Pons (tissue), 1 donor: Measurements from ENCODE around the gene CPA2.

Experiments used
- DNase-seq: peaks from one replicate; pipeline ENCODE4 v3.0.0-alpha.2; 2016; ENCODE audit warnings: low spot score

CPA2 gene

GRCh38 chr7:130279906-130280305 is 13.2 kb downstream of the CPA2 start:
- DNase-seq: no peak

GRCh38 chr7:130281260-130281659 is 14.6 kb downstream of the CPA2 start:
- no peak for DNase-seq

- DNase-seq: no peak
These were observed 20.2 kb downstream of the CPA2 start for GRCh38 chr7:130286881-130287280.

- DNase-seq: no peak
These were observed 21.5 kb downstream of the CPA2 start for GRCh38 chr7:130288168-130288567.

- DNase-seq: no peak
These were observed 22.2 kb downstream of the CPA2 start for GRCh38 chr7:130288829-130289228.

DNA sequence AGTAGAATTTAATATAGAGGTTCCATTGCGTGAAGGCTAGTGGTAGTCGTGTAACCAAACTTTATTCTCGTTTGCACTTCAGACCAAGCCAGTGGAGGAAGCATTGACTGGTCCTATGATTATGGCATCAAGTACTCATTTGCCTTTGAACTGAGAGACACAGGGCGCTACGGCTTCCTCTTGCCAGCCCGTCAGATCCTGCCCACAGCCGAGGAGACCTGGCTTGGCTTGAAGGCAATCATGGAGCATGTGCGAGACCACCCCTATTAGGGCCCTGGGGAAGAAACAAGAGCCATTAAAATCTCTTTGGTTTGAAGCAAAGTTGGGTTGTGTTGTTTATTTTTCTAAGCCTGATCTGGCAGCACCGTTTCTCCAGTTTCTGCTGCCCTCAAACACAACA is 22.8 kb downstream of the CPA2 start:
- no peak for DNase-seq

- no peak for DNase-seq
These were observed 24.1 kb downstream of the CPA2 start for GRCh38 chr7:130290745-130291144.

DNA sequence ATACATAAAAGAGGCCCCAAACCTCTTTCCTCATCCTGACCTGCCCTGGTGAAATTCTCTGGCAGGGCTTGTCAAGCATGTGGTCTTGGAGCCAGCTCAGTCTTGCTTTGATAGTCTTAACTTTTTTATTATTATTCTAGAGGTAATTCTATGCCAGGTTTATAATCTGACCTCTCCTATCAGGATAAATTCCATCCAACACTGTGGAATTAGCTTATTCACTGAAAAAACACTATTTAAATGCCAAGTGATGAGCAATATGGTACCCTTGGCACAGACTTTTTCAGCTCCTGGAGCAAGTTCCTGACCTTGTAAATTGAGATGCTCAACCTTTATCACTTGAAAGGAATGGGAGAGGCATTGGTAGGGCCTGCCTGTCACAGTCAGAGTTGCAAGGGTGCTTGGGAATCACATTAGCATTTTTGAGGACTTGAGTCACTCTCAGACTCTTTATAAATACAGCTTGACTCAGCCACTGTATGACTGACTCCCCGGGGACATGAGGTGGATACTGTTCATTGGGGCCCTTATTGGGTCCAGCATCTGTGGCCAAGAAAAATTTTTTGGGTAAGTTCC is 26.1 kb downstream of the CPA2 start, which contains the start of gene CPA4:
Gene CPA4, plus strand, starts transcription at position 480 of the 576 bp plus-strand sequence. Its CDS starts 20 bp downstream, at position 500.
- DNase-seq: no peak

- no peak for DNase-seq
These were observed 26.9 kb downstream of the CPA2 start for GRCh38 chr7:130293521-130293920.

GRCh38 chr7:130294314-130294713 is 27.7 kb downstream of the CPA2 start:
- no peak for DNase-seq

DNA sequence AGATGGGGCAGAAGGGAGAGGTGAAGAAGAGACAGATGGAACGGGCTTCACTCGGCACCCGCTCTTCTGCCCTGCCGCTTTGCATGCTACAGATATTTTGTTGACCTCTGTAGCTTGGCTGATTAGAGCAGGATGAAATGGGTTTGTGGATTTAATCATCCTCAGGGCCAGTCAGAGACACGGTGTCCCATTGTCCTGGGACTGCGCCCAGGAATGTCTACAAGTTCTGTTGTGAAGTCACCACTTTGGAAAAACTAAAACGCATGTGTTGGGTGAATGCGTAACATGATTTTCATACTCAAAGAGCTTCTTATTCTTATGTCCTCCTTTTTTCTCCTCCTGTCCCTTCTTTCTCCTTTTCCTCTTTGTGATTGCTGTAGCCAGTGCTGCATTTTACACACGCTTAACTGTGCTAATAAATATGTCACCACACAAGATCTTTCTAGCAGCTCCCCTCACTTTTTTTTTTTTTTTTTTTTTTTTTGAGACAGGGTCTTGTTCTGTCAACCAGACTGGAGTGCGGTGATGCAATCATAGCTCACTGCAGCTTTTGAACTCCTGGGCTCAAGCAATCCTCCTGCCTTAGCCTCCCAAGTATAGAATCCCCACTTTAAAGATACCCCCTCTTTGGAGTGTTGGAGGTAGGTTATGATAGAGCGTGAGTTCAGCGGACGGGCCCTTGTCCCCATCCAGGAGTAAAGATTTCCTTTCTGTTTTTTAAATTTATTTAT is 29.7 kb downstream of the CPA2 start:
- no peak for DNase-seq

GRCh38 chr7:130297628-130298543 is 31.2 kb downstream of the CPA2 start:
- DNase-seq: no peak

DNA sequence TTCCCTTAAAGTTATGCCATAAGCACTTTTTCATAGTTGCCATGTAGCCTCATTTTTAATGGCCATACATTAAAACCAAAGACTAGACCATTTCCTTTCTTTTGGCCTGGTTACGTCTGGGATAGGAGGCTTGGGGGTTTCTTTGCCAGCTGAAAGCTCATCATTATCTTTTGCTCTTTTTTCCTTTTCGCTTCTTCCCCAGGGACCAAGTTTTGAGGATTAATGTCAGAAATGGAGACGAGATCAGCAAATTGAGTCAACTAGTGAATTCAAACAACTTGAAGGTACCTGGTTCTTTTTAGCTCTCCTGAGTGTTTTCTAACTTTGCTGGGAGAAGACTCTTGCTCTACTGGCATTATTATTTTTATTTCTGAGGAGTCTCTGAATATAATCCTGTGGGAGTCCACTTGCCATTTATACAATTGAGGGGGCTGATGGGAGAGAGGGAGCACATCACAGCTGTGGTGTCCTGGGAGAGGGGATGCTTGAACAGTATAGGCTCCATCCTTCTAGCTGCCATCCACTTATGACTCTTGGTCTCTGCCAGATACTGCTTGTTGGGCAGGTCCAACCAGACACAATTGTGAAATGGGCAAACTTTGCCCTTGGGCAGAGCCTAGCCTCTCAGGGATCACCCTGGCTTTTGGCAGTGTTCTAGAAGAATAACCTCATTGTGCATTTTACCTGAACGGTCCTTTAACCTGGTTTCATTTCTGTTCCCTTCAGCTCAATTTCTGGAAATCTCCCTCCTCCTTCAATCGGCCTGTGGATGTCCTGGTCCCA is 32.1 kb downstream of the CPA2 start:
- no peak for DNase-seq

GRCh38 chr7:130299866-130300265 is 33.2 kb downstream of the CPA2 start:
- no peak for DNase-seq

DNA sequence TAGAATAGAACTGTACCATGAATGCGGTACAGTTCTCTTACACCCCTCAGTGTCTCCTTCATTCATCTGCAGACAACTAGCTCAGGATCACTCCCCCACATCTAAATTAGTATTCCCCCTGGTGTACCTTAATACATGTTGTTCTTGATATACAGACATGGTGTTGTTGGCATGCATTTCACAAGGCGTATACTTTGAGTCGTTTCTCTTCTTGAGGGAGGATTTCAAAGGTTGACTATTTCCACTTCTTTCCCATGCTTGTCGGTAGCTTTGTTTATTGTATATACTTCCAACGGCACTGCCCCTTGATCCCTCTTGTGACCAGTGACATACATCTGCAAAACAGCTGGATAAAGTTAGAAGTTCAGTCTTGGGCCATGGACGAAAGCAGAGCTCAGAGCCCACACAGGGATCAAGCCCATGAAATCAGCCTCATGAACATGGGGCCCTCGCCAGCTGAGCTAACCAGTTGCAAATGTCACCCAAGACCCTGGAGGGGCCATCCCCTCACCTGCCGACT is 34.9 kb downstream of the CPA2 start:
- no peak for DNase-seq

DNA sequence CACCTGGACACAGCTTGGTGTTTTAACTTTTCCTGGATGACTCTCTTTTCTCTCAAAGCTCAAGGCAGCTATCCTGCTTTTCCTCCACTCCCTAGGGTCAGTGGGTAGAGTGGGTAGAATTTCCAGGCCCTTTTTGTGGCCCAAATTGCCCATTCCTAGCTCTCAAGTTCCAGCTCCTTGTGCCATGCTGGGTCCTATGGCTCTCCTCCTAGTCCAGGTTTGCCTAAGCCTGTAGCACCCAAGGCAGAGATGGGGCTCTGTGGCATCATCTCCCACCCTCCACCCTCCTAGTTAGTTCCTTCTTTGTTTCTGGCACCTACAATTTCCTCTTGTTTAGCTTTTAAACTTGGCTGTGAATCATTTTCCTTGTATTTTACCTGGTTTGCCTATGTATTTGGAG is 36.0 kb downstream of the CPA2 start:
- no peak for DNase-seq

DNA sequence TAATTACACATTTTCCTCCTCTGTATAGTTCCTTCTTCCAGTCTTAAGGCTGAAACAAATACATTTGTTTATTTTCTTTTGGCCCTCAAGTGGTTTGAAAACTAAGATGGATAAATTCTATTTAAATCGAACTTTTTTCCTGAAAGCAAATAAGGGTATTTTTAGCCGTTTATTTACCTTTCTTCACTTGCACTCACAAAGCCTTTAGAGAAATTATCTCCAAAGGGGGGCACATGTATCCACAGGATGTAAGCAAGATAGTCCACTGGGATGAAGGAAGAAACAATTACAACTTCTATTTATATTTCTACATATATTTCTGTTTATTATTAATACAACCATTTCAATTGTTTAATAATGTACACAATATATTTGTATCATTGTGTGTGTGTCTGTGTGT is 36.5 kb downstream of the CPA2 start:
- DNase-seq: no peak

- DNase-seq: no peak
These were observed 36.9 kb downstream of the CPA2 start for GRCh38 chr7:130303551-130303950.

DNA sequence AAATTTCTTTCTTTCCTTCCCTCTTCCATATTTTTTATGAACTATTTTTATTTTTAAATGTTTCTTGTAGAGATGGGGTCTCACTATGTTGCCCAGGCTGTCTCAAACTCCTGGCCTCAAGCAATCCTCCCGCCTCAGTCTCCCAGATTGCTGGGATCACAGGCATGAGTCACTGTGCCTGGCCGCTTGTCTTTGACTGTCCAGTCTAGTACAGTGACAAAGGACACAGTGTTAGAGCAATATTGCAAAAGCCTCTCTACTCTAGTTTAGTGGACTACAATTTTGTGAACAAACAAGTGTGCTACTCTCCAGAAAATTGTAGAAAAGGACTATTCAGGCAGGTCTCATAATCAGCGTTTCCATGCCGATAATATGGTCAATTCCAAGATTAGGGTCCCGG is 37.3 kb downstream of the CPA2 start:
- peak; percentile 13 for DNase-seq

- no peak for DNase-seq
These were observed 38.2 kb downstream of the CPA2 start for GRCh38 chr7:130304878-130305277.

- no peak for DNase-seq
These were observed 38.9 kb downstream of the CPA2 start for GRCh38 chr7:130305433-130306042.
